Peyer's patch (tissue), 4 donors: ENCODE results near the gene KRTDAP. TPM values are rescaled to one million over a fixed set of nuclear protein-coding genes. Genes with fewer than 3 reads are reported as not detected.

Experiments
- DNase-seq, 3 donors: peaks; one replicate each; pipeline ENCODE4 v3.0.0-alpha.2; 2017 to 2019
- H3K27ac ChIP-seq, 4 donors: fragments of 200-600 bp; sonication (generic); one replicate each; pipeline ENCODE4 v1.5.1; 2016 to 2019
- H3K27me3 ChIP-seq, 2 donors: fragments of 200-600 bp; sonication (generic); one replicate each; pipeline ENCODE4 v1.5.1; 2019
- H3K36me3 ChIP-seq, 3 donors: fragments of 200-600 bp; sonication (generic); one replicate each; pipeline ENCODE4 v1.5.1; 2016 to 2019
- H3K4me1 ChIP-seq, 4 donors: fragments of 200-600 bp; sonication (generic); one replicate each; pipeline ENCODE4 v1.5.1; 2016 to 2019
- H3K4me3 ChIP-seq, 4 donors: fragments of 200-600 bp; sonication (generic); 1 replicate in 3 of 4; 2 replicates in 1 of 4; pipeline ENCODE4 v1.5.1; 2016 to 2019; ENCODE audit warnings: mild to moderate bottlenecking in 1 of 4
- H3K9me3 ChIP-seq, 4 donors: fragments of 200-600 bp; sonication (generic); one replicate each; pipeline ENCODE4 v1.5.1; 2016 to 2019; ENCODE audit warnings: mild to moderate bottlenecking in 1 of 4
- POLR2A ChIP-seq, 2 donors: fragments of 450-650 bp; IDR thresholded peaks; one replicate each; pipeline ENCODE4 v1.5.1; 2017; ENCODE audit warnings: antibody characterized with exemption in 2 of 2, mild to moderate bottlenecking in 2 of 2, moderate library complexity in 2 of 2
- total RNA-seq, 4 donors: library from RNA; depleted of rRNA; stranded (reverse); fragments of >200 nt; gene quantifications; one replicate each; pipeline ENCODE4 v1.1.0, GENCODE V29; 2016
- TF ChIP-seq, protein P1 (sequence below), 6 experiments: fragments of 450-650 bp in 4 of 6; fragments of 200-600 bp in 2 of 6; sonication (generic) in 1 of 6; IDR thresholded peaks; one replicate each; pipeline ENCODE4 v1.5.1; 2017 to 2019; ENCODE audit warnings: antibody characterized with exemption in 6 of 6, mild to moderate bottlenecking in 3 of 6, moderate library complexity in 1 of 6

Gene KRTDAP
- total RNA-seq, 4 donors from 2014 or later: not detected

DNA sequence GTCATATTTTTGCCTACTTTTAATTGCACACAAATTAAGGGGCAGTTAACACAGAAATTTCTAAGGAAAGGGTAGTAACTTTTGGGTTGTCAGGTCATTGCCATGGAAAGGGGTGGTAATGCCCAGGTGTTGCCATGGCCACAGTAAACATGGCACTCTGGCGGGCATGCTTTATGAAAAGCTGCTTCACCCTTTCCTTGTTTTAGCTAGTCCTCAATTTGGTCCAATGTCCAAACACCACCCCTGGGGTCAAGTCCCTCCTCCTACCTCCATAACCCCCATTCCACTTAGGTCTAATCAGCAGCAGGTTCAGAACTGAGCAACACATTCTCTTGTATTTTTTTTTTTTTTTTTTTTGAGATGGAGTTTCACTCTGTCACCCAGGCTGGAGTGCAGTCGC lies 35.6 kb downstream of the KRTDAP start:
- H3K9me3 ChIP-seq: no peaks in the 10 kb centered on the region
- H3K4me3 ChIP-seq: no peak overlapping the region
- TF ChIP-seq, protein P1, sequence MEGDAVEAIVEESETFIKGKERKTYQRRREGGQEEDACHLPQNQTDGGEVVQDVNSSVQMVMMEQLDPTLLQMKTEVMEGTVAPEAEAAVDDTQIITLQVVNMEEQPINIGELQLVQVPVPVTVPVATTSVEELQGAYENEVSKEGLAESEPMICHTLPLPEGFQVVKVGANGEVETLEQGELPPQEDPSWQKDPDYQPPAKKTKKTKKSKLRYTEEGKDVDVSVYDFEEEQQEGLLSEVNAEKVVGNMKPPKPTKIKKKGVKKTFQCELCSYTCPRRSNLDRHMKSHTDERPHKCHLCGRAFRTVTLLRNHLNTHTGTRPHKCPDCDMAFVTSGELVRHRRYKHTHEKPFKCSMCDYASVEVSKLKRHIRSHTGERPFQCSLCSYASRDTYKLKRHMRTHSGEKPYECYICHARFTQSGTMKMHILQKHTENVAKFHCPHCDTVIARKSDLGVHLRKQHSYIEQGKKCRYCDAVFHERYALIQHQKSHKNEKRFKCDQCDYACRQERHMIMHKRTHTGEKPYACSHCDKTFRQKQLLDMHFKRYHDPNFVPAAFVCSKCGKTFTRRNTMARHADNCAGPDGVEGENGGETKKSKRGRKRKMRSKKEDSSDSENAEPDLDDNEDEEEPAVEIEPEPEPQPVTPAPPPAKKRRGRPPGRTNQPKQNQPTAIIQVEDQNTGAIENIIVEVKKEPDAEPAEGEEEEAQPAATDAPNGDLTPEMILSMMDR (IDR thresholded peaks at IDR 0.05): no peak
- no peak for TF ChIP-seq POLR2A (IDR thresholded peaks at IDR 0.05)
- no peaks in the 10 kb centered on the region for H3K27me3 ChIP-seq
- H3K27ac ChIP-seq: no peak overlapping the region
- no peaks in the 10 kb centered on the region for H3K36me3 ChIP-seq
- peaks cover 0 to 18% (median 15%) of the 10 kb centered on the region in 4 donors for H3K4me1 ChIP-seq
- DNase-seq: no peak

DNA sequence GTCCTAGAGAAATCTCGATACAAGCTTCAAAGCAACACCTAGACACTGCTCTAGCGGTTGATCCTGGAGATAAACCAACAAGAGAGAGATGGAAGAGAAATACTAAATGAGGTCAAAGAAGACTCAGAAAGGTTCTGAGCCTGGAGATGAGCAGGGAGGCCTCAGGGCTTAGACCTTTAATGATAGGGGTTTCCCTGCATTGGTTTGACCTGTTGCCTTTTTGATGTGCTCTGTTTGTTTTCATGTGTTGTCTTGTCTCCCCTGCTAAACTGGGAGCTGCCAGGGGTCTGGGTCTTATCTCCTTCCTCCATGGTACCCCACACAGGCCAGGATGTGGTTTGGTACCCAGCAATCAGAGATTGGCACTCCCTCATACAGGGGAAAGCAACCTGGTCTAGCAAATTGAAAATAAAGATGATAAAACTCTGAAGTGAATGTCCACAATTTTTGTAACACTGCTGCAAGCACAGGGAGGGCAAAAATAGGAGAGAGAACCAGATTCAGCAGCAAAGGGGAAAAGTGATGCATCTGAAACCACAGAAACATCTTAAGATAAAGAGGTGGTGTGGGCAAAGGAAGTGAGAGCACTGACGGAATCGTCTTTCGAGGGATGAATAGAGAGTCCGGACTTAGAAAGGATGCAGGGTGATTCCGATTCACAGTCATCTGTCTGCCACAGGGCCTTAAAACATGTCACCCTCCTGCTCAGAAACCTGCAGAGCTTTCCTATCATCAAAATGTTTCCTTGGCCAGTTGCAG lies 38.7 kb downstream of the KRTDAP start:
- peaks cover 0 to 26% (median 4%) of the 10 kb centered on the region in 4 donors for H3K4me1 ChIP-seq
- H3K36me3 ChIP-seq: no peaks in the 10 kb centered on the region
- H3K27me3 ChIP-seq: no peaks in the 10 kb centered on the region
- no peak overlapping the region for H3K4me3 ChIP-seq
- DNase-seq: no peak
- H3K9me3 ChIP-seq: no peaks in the 10 kb centered on the region
- TF ChIP-seq, protein P1 (IDR thresholded peaks at IDR 0.05): no peak
- no peak for TF ChIP-seq POLR2A (IDR thresholded peaks at IDR 0.05)
- no peak overlapping the region for H3K27ac ChIP-seq

DNA sequence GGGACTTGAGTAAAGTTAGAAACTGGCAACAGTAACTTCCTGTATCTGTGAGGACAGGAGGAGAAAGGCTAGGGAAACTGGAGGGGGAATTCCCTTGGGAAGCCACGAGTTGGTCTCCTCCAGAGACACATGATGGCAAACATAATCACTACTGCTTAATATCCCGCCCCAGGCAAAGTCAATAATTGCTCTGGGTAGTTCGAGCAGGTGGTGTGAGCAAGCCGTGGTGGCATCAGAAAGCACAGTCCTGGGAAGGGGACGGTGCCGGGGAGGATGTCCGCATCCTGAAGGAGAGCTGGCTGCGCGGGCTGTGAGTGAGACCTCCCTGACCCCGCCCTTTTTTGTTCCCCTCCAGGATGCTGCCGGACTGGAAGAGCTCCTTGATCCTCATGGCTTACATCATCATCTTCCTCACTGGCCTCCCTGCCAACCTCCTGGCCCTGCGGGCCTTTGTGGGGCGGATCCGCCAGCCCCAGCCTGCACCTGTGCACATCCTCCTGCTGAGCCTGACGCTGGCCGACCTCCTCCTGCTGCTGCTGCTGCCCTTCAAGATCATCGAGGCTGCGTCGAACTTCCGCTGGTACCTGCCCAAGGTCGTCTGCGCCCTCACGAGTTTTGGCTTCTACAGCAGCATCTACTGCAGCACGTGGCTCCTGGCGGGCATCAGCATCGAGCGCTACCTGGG lies 40.8 kb downstream of the KRTDAP start:
- Histone ChIP-seq H3K36me3 (no peaks in the 10 kb centered on the region), H3K27ac (peak overlapping the region in 2 of 4 donors; percentile 57 to 59), H3K27me3 (no peaks in the 10 kb centered on the region), H3K4me1 (peaks cover 0 to 26% (median 4%) of the 10 kb centered on the region in 4 donors), H3K9me3 (no peaks in the 10 kb centered on the region), H3K4me3 (no peak overlapping the region)
- peak in 2 of 3 donors; percentile 58 to 62 for DNase-seq
- TF ChIP-seq POLR2A (IDR thresholded peaks at IDR 0.05): no peak
- TF ChIP-seq, protein P1 (IDR thresholded peaks at IDR 0.05): no peak

DNA sequence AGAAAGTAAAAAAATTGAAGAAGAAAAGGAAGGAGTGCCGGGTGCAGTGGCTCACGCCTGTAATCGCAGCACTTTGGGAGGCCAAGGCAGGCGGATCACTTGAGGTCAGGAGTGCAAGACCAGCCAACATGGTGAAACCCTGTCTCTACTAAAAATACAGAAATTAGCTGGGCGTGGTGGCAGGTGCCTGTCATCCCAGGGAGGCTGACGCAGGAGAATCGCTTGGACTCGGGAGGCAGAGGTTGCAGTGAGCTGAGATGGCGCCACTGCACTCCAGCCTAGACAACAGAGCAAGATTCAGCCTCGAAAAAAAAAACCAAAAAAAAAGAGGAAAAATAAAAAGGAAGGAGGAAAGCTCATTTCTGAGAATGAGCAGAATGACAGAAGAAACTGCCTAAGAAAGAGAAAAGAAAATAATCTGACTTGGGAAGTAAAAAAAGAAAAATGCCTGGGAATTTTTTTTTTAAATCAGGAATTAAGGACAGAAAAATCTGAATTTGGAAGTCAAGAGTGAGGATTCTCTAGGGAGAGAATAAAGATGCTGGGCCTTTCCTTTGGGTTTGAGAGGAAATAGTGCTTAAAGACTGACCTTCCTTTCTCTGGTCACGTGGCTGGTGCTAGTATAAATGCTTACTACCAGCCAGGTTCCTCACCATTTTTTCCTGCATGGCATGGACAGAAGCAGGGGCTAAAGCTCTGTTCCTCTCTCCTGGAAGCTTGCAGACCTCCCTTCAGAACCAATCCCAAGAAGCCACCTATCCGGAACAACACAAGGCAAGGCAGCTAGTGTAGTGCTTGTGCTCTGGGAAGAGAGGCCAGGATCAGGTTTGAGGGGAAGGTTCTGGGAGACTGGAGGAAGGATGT lies 42.4 kb downstream of the KRTDAP start, which contains the start of gene FFAR2:
Gene FFAR2, plus strand, starts transcription at position 652 of the 864 bp plus-strand sequence. CDS start 1,458 bp downstream, outside the sequence.
- no peak for TF ChIP-seq POLR2A (IDR thresholded peaks at IDR 0.05)
- TF ChIP-seq, protein P1 (IDR thresholded peaks at IDR 0.05): no peak
- H3K4me1 ChIP-seq: peaks cover 0 to 26% (median 4%) of the 10 kb centered on the region in 4 donors

More for the DNA sequence above, 42.4 kb downstream of the KRTDAP start, which contains the start of gene FFAR2:
- Histone ChIP-seq H3K27me3 (no peaks in the 10 kb centered on the region), H3K9me3 (no peaks in the 10 kb centered on the region), H3K36me3 (no peaks in the 10 kb centered on the region), H3K4me3 (no peak within 1 kb of the TSS), H3K27ac (peak within 1 kb of the TSS in 3 of 4 donors; percentile 21 to 59 (median 57))
- DNase-seq: no peak
